Astrocyte of the spinal cord (primary cell): ENCODE results near the gene RUFY1.
A peak's percentile ranks its signal among the peaks of the same experiment; 100 is the strongest.

Experiments used
- DNase-seq: peaks from one replicate; pipeline ENCODE4 v3.0.0; 2011; ENCODE audit warnings: low read depth, low spot score
- H3K4me3 ChIP-seq: 2 replicates; pipeline ENCODE4 v1.5.1; 2011; ENCODE audit warnings: low read depth, mild to moderate bottlenecking, low read length, moderate library complexity
- in situ Hi-C: cut with HindIII; loops from 2 replicates; pipeline ENCODE4 v1.10.0; 2017; ENCODE audit warnings: low sequenced_read_pairs
- TF ChIP-seq, protein P1 (sequence below): IDR thresholded peaks from 2 replicates; pipeline ENCODE4 v1.5.1; 2012; ENCODE audit warnings: low read depth, mild to moderate bottlenecking, low read length, inconsistent platforms

RUFY1 gene

DNA sequence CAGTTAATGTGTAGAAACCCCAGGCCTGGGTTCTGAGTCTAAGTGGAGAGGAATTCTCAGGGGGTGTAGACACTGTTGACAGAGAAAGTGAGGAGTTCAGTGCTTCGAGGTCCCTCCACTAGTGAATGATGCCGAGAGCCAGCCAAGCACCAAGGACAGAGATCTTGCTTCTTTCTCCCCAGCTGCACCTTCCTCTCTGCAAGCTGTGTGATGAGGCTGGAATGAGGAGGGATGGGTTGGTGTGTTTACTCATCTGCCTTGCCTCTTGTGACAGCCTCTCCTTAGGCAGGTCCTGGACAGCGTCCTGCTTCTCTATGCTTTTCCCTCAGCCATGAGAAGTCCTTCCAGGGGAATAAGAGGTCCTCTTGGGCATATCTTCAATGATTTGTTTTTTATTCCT, 37.8 kb downstream of the RUFY1 start:
- H3K4me3 ChIP-seq, result no peak overlapping the region
- TF ChIP-seq, protein P1, sequence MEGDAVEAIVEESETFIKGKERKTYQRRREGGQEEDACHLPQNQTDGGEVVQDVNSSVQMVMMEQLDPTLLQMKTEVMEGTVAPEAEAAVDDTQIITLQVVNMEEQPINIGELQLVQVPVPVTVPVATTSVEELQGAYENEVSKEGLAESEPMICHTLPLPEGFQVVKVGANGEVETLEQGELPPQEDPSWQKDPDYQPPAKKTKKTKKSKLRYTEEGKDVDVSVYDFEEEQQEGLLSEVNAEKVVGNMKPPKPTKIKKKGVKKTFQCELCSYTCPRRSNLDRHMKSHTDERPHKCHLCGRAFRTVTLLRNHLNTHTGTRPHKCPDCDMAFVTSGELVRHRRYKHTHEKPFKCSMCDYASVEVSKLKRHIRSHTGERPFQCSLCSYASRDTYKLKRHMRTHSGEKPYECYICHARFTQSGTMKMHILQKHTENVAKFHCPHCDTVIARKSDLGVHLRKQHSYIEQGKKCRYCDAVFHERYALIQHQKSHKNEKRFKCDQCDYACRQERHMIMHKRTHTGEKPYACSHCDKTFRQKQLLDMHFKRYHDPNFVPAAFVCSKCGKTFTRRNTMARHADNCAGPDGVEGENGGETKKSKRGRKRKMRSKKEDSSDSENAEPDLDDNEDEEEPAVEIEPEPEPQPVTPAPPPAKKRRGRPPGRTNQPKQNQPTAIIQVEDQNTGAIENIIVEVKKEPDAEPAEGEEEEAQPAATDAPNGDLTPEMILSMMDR, result no peak
- in situ Hi-C loops, result no loop called here
- no peak for DNase-seq

DNA sequence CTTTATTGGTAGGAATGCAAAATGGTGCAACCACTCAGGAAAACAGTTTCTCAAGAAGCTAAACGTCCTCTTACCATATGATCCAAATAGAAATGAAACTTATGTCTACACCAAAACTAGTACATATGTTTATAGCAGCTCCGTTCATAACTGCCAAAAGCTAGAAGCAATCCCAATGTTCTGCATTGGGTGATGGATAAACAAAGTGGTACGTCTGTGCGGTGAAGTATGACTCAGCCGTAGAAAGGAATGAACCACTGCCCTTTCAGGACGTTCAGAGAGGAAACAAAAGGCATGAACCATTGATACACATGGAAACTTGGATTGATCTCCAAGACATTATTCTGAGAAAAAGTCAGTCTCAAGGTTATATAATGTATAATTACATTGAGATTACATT, 45.6 kb downstream of the RUFY1 start:
- H3K4me3 ChIP-seq, result no peak overlapping the region
- DNase-seq, result peak; percentile 64
- in situ Hi-C loops, result no loop called here
- TF ChIP-seq, protein P1, result no peak

DNA sequence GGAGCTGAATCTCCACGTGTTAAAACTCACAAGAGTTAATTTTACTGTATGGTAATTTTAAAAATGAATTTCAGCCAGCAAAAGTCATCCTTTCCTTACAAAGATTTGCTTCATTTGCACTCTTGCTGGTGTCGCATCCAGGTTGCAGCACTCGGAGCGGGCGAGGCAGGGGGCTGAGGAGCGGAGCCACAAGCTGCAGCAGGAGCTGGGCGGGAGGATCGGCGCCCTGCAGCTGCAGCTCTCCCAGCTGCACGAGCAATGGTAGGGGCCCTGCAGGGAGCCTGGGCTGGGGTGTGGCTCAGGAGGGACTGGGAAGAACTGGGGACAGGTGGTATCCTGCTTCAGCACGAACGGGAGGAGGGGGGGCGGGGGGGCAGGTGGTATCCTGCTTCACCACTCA, 46.1 kb downstream of the RUFY1 start:
- DNase-seq, result no peak
- TF ChIP-seq, protein P1, result no peak
- no peak overlapping the region for H3K4me3 ChIP-seq
- in situ Hi-C loops, result no loop called here

DNA sequence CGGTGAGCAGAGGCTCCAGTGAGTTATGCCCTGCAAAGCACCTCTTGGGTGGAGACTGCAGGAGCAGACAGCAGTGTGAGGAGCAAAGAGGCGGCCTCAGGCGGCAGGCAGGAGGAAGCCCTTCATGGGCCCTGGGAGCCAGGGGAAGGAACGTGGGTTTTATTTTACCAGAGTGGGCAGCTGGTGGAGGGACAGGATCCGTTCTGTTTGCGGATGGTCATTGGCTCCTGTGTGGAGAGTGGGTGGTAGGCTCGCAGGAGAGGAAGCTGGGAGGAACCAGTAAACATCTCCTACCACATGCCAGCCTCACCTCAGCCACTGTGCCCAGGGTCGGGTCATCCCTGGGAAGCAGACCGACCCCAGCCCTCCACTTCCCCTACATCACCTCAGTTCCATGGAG, 48.7 kb downstream of the RUFY1 start:
- in situ Hi-C loops, result no loop called here
- DNase-seq, result no peak
- H3K4me3 ChIP-seq, result no peak overlapping the region
- TF ChIP-seq, protein P1, result no peak

DNA sequence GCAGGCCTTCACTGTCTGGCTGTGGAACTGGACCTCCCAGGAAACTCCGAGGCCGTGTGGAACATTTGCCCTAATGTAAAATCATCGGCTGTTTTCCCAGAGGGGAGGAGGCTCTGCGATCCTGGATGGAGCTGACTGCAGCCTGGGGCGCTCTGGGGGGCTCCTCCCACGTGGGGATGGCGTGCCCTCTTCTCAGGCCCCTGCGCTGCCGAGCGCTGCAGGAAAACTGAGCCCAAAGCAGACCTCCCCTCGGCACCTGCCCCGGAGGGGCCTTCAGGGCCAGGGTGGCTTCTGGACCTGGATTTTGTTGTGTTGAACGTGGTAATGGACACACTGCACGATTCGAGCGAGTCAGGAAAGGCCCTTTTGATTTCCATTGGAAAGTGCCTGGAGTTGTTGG, 49.2 kb downstream of the RUFY1 start:
- in situ Hi-C loops, result no loop called here
- TF ChIP-seq, protein P1, result no peak
- no peak overlapping the region for H3K4me3 ChIP-seq
- no peak for DNase-seq

DNA sequence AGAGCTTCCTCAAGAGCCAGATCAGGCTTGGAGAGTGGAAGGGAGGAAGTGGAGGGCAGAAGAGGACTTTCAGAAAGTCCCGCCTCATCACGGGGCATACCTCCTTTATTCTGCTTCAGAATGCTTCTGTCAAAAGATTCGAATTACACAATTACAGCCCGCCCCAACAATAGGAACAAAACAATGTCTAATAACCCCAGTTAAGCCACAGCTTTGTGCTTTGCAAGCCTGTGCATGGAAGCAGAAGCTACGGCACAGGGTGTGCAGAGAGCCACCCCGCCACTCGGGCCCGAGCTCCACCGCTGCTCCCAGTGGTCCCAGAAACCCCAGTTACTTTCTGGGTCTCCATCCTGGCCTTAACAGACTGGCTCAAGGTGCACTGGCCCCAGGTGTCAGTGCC, 49.6 kb downstream of the RUFY1 start:
- no peak overlapping the region for H3K4me3 ChIP-seq
- TF ChIP-seq, protein P1, result no peak
- DNase-seq, result no peak
- in situ Hi-C loops, result no loop called here

DNA sequence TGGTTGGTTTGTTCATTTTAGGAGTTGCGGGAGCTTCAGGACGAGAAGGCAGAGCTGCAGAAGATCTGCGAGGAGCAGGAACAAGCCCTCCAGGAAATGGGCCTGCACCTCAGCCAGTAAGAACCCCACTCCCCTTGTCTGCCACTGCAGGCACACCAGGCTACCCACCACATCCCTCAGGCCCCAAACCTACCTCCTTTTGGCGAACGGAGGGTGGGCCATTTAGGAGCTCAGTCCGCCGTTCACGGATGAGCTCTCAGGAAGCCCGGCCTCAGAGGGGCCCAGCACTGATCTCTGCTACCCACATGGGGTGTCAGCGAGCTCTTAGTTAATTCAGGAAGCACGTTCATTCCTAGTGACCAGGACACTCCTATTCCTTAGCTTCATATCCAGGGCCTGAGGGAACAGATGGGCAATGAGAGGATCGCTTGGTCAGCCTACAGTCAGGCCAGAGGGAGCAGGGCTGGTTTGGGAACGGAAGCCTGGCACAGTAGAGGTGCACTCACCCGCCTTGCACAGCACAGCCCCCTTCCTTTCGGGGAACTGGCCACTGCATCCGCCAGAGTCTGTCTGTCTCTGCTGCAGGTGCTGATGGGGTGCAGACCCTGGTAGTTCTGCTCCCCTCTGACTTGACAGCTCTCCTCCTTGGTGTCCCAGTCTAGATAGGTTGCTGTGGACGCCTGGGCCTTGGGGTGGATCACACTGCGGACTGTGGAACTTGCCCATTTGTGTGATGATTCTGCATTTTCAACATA, 51.7 kb downstream of the RUFY1 start:
- no peak for DNase-seq
- TF ChIP-seq, protein P1, result no peak
- no peak overlapping the region for H3K4me3 ChIP-seq
- in situ Hi-C loops, result no loop called here
